ENCODE results near the gene NRG2.

Gene NRG2

GRCh38 chr5:139861021-139861888 lies 181.8 kb downstream of the NRG2 start:
- no peak for DNase-seq (ENCODE audit: low read depth)
- no peak for TF ChIP-seq CTCF (IDR thresholded peaks at IDR 0.05; ENCODE audit: control insufficient read depth, insufficient read depth, low read depth, low read length, missing control alignments)
- no peak overlapping the region for H3K4me3 ChIP-seq (ENCODE audit: control insufficient read depth, low read depth, low read length)

GRCh38 chr5:139859013-139859412 lies 184.1 kb downstream of the NRG2 start:
- no peak overlapping the region for H3K4me3 ChIP-seq (ENCODE audit: control insufficient read depth, low read depth, low read length)
- no peak for DNase-seq (ENCODE audit: low read depth)
- TF ChIP-seq CTCF (IDR thresholded peaks at IDR 0.05; ENCODE audit: control insufficient read depth, insufficient read depth, low read depth, low read length, missing control alignments) = no peak

GRCh38 chr5:139856714-139857113 lies 186.4 kb downstream of the NRG2 start:
- TF ChIP-seq CTCF (IDR thresholded peaks at IDR 0.05; ENCODE audit: control insufficient read depth, insufficient read depth, low read depth, low read length, missing control alignments) = no peak
- no peak overlapping the region for H3K4me3 ChIP-seq (ENCODE audit: control insufficient read depth, low read depth, low read length)
- DNase-seq (ENCODE audit: low read depth) = no peak

- H3K4me3 ChIP-seq (ENCODE audit: control insufficient read depth, low read depth, low read length) = no peak overlapping the region
- DNase-seq (ENCODE audit: low read depth) = no peak
- TF ChIP-seq CTCF (IDR thresholded peaks at IDR 0.05; ENCODE audit: control insufficient read depth, insufficient read depth, low read depth, low read length, missing control alignments) = no peak
Observed at GRCh38 chr5:139855946-139856540, 187.1 kb downstream of the NRG2 start.

GRCh38 chr5:139855451-139855850 lies 187.6 kb downstream of the NRG2 start:
- TF ChIP-seq CTCF (IDR thresholded peaks at IDR 0.05; ENCODE audit: control insufficient read depth, insufficient read depth, low read depth, low read length, missing control alignments) = no peak
- DNase-seq (ENCODE audit: low read depth) = no peak
- H3K4me3 ChIP-seq (ENCODE audit: control insufficient read depth, low read depth, low read length) = no peak overlapping the region

- DNase-seq (ENCODE audit: low read depth) = no peak
- no peak overlapping the region for H3K4me3 ChIP-seq (ENCODE audit: control insufficient read depth, low read depth, low read length)
- TF ChIP-seq CTCF (IDR thresholded peaks at IDR 0.05; ENCODE audit: control insufficient read depth, insufficient read depth, low read depth, low read length, missing control alignments) = no peak
Observed at GRCh38 chr5:139854953-139855352, 188.1 kb downstream of the NRG2 start.

All from AG09309 (cell line).